Measurements from ENCODE around the gene OXSR1. TPM values are rescaled to one million over a fixed set of nuclear protein-coding genes. Genes with fewer than 3 reads are reported as not detected.

OXSR1 gene
- total and polyA plus RNA-seq, 2 of the 13 experiments (the other 11 are each of a cell fraction or from before 2014, with no cell fraction given) = 27.4 to 32.6 TPM

GRCh38 chr3:38164952-38165721, at the start of gene OXSR1 (continued):
- no peak for TF ChIP-seq REST (IDR thresholded peaks at IDR 0.05; ENCODE audit: borderline replicate concordance in 1 of 2, low read depth in 1 of 2, low read length in 2 of 2)
- no peak for TF ChIP-seq CEBPB (IDR thresholded peaks at IDR 0.05; ENCODE audit: borderline replicate concordance, low read depth, low read length)
- TF ChIP-seq NFATC3 (CRISPR knock-in tag; IDR thresholded peaks at IDR 0.05) = 0 out of 2 replicates have a peak, but pooled peaks have one; percentile 6
- 0 out of 2 replicates have a peak, but pooled peaks have one; percentile 36 for TF ChIP-seq ZNF333 (CRISPR knock-in tag; IDR thresholded peaks at IDR 0.05; ENCODE audit: borderline replicate concordance)
- TF ChIP-seq ZNF280D (CRISPR knock-in tag; IDR thresholded peaks at IDR 0.05) = peak; percentile 84
- TF ChIP-seq ZFP1 (CRISPR knock-in tag; IDR thresholded peaks at IDR 0.05) = peak; percentile 29; the same call in 1 of the 2 replicates
